Activated naive CD4-positive, alpha-beta T cell treated with anti-CD3 and anti-CD28 coated beads, Interleukin-2, amount 10 ng/mL, durations not matched to agents 7 days and 5 days (primary cell): ENCODE data around the gene CDK5RAP2.
A peak's percentile ranks its signal among the peaks of the same experiment; 100 is the strongest.

ENCODE experiments used
- CTCF ChIA-PET: fragments of 350-600 bp; sonication (Branson Sonifier 250); formaldehyde crosslinking; loops from one replicate; lab custom pipeline; 2021; ENCODE audit warnings: antibody characterized with exemption; lab: Charles Lee
- DNase-seq: peaks from one replicate; pipeline ENCODE4 v3.0.0-alpha.2; 2020
- H3K27ac Mint-ChIP-seq: one replicate; pipeline ENCODE4 v1.8.0; 2021; ENCODE audit warnings: mild to moderate bottlenecking, moderate library complexity, mixed read lengths
- H3K27me3 Mint-ChIP-seq: one replicate; pipeline ENCODE4 v1.8.0; 2021; ENCODE audit warnings: mild to moderate bottlenecking, mixed read lengths
- H3K36me3 Mint-ChIP-seq: one replicate; pipeline ENCODE4 v1.8.0; 2021; ENCODE audit warnings: mixed read lengths
- H3K4me1 Mint-ChIP-seq: one replicate; pipeline ENCODE4 v1.8.0; 2021; ENCODE audit warnings: mixed read lengths
- H3K4me3 Mint-ChIP-seq: one replicate; pipeline ENCODE4 v1.8.0; 2021; ENCODE audit warnings: mild to moderate bottlenecking, moderate library complexity, mixed read lengths
- H3K9me3 Mint-ChIP-seq: one replicate; pipeline ENCODE4 v1.8.0; 2021; ENCODE audit warnings: mixed read lengths

CDK5RAP2 gene

GRCh38 chr9:120405134-120405533 is 174.8 kb downstream of the CDK5RAP2 start:
- CTCF ChIA-PET: interaction anchor here (0.8 kb wide), 1 partner anchor 34 kb away, joined by 3 read pairs; no protein-coding TSS in a partner anchor
- Mint-ChIP-seq H3K36me3 (peaks cover 58% of the 10 kb centered on the region), H3K27ac (no peak overlapping the region), H3K9me3 (no peaks in the 10 kb centered on the region), H3K4me3 (no peak overlapping the region), H3K4me1 (no peaks in the 10 kb centered on the region), H3K27me3 (no peaks in the 10 kb centered on the region)
- no peak for DNase-seq

DNA sequence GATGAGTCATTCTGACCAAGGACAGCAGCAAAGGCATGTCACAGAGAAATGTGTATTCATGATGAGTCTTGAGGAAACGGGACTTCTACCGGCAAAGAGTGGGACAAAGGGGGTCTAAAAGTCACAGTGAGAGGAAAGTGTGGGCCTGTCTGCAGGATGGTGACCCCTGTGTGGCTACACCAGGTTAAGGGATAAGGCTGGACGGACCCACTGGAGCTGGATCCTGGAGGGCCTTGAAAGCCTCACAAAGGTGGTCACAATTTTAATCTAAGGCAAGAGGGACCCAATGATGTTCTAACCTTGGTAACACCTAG is 176.5 kb downstream of the CDK5RAP2 start:
- Mint-ChIP-seq H3K27me3 (no peaks in the 10 kb centered on the region), H3K4me1 (no peaks in the 10 kb centered on the region), H3K36me3 (peaks cover 60% of the 10 kb centered on the region), H3K4me3 (no peak overlapping the region), H3K9me3 (no peaks in the 10 kb centered on the region), H3K27ac (no peak overlapping the region)
- CTCF ChIA-PET: no interaction called here
- DNase-seq: no peak

DNA sequence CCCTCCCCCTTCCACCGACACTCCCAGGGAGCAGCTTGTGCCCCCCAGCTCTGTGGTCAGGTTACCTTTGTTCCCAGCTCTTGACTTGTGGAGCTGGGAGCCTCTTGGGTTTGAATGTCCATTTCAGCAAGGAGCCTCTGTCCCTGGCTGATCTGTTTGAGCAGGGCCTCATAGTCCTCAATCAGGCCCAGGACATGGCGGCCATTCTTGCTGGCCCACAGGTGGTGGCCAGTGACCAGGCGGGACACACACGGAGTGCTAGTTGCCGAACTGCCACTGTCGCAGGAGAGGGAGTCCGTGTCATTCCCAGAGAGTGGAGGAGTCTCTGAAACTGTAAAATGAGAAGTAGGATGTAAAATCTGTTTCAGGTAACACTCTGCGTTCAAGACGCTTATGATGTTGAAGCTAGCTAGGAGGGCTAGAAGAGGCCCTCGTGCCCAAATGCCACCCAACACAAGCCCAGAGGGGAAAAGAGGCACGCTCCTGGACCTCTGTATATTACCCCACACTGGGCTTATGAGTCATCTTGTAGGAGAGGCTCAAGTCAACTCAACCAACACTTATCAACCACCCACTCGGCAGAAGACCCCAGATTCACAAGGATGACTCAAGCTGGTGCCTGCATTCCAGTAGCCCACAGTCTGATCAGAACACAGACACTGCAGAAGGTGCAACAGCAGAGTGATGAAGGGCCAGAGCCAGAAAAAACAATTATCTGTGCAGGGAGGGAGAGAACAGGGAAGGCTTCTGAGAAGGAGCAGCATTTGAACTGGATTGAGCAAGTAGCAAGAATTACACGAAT is 177.0 kb downstream of the CDK5RAP2 start:
- Mint-ChIP-seq H3K27ac (no peak overlapping the region), H3K4me3 (no peak overlapping the region), H3K4me1 (no peaks in the 10 kb centered on the region), H3K9me3 (no peaks in the 10 kb centered on the region), H3K36me3 (peaks cover 59% of the 10 kb centered on the region), H3K27me3 (no peaks in the 10 kb centered on the region)
- CTCF ChIA-PET: no interaction called here
- DNase-seq: no peak

- H3K9me3 Mint-ChIP-seq: no peaks in the 10 kb centered on the region
Measured at GRCh38 chr9:120399940-120400339, 180.0 kb downstream of the CDK5RAP2 start.

GRCh38 chr9:120398286-120398685 is 181.7 kb downstream of the CDK5RAP2 start:
- no peak for DNase-seq
- no peak overlapping the region for H3K4me3 Mint-ChIP-seq
- peaks cover 28% of the 10 kb centered on the region for H3K4me1 Mint-ChIP-seq
- no peaks in the 10 kb centered on the region for H3K27me3 Mint-ChIP-seq
- H3K36me3 Mint-ChIP-seq: peaks cover 55% of the 10 kb centered on the region
- no peaks in the 10 kb centered on the region for H3K9me3 Mint-ChIP-seq
- CTCF ChIA-PET: no interaction called here
- H3K27ac Mint-ChIP-seq: no peak overlapping the region

More at GRCh38 chr9:120399940-120400339, 180.0 kb downstream of the CDK5RAP2 start:
- no peak overlapping the region for H3K27ac Mint-ChIP-seq
- peaks cover 13% of the 10 kb centered on the region for H3K4me1 Mint-ChIP-seq
- no peak for DNase-seq
- CTCF ChIA-PET: no interaction called here
- no peaks in the 10 kb centered on the region for H3K27me3 Mint-ChIP-seq
- H3K36me3 Mint-ChIP-seq: peaks cover 54% of the 10 kb centered on the region
- H3K4me3 Mint-ChIP-seq: no peak overlapping the region

DNA sequence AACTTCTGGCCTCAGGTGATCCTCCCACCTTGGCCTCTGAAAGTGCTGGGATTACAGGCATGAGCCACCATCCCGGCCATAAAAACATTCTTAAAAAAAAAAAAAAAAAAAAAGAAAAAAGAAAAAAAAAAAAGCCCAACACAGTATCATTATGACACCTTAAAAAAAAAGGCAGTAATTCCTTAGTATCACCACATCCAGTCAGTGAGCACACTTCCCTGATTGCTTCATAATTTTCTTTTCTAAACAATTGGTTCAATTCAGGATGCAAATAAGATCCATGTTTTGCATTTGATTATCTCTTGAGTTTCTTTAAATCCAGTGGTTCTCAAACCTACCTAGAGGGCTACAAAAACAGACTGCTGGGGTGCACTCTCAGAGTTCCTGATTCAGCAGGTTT is 182.5 kb downstream of the CDK5RAP2 start:
- Mint-ChIP-seq H3K4me1 (peaks cover 28% of the 10 kb centered on the region), H3K27ac (no peak overlapping the region), H3K36me3 (peaks cover 57% of the 10 kb centered on the region), H3K4me3 (no peak overlapping the region), H3K9me3 (no peaks in the 10 kb centered on the region), H3K27me3 (no peaks in the 10 kb centered on the region)
- DNase-seq: no peak
- CTCF ChIA-PET: no interaction called here

GRCh38 chr9:120396931-120397330 is 183.0 kb downstream of the CDK5RAP2 start:
- H3K27me3 Mint-ChIP-seq: no peaks in the 10 kb centered on the region
- H3K4me1 Mint-ChIP-seq: peaks cover 28% of the 10 kb centered on the region
- no peak overlapping the region for H3K4me3 Mint-ChIP-seq
- DNase-seq: no peak
- CTCF ChIA-PET: no interaction called here
- H3K27ac Mint-ChIP-seq: no peak overlapping the region
- peaks cover 58% of the 10 kb centered on the region for H3K36me3 Mint-ChIP-seq
- no peaks in the 10 kb centered on the region for H3K9me3 Mint-ChIP-seq

GRCh38 chr9:120396418-120396817 is 183.5 kb downstream of the CDK5RAP2 start:
- CTCF ChIA-PET: no interaction called here
- DNase-seq: no peak
- Mint-ChIP-seq H3K9me3 (no peaks in the 10 kb centered on the region), H3K4me3 (no peak overlapping the region), H3K36me3 (peaks cover 60% of the 10 kb centered on the region), H3K4me1 (peaks cover 28% of the 10 kb centered on the region), H3K27ac (no peak overlapping the region), H3K27me3 (no peaks in the 10 kb centered on the region)

GRCh38 chr9:120395376-120395775 is 184.6 kb downstream of the CDK5RAP2 start:
- peaks cover 62% of the 10 kb centered on the region for H3K36me3 Mint-ChIP-seq
- no peaks in the 10 kb centered on the region for H3K27me3 Mint-ChIP-seq
- H3K27ac Mint-ChIP-seq: no peak overlapping the region
- H3K4me3 Mint-ChIP-seq: no peak overlapping the region
- no peaks in the 10 kb centered on the region for H3K9me3 Mint-ChIP-seq
- CTCF ChIA-PET: no interaction called here
- no peak for DNase-seq
- H3K4me1 Mint-ChIP-seq: peaks cover 28% of the 10 kb centered on the region

DNA sequence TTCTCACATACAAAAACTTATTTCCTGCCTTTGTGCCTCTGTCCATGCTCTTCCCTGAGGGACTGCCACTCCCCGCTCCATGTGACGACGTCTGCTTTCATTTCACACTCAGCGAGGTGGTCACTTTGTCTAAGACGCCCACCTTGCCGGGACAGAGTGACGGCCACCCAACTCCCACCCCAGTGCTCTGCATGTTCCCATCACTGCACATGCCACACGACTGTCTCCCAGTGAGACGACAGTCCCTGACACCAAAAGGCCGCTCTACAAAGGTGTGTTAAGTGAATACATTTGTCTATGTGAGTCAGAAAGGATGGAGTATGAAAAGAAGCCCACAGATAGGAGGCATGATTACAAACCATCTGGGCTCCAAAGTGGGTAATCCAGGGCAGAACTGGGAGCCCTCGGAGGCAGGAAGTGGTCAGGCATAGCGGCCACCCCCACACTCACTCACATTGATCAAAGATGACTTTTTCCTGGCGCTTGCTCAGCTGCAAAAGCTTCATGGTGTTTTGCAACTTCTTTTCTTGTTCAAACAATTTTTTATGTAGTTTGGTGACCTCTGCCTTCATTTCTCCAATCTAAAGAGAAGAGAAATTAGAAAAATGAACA is 185.8 kb downstream of the CDK5RAP2 start:
- H3K27ac Mint-ChIP-seq: peak overlapping the region; percentile 82
- peak; percentile 65 for DNase-seq
- CTCF ChIA-PET: no interaction called here
- H3K9me3 Mint-ChIP-seq: no peaks in the 10 kb centered on the region
- H3K4me1 Mint-ChIP-seq: peaks cover 28% of the 10 kb centered on the region
- no peaks in the 10 kb centered on the region for H3K27me3 Mint-ChIP-seq
- peaks cover 56% of the 10 kb centered on the region for H3K36me3 Mint-ChIP-seq
- H3K4me3 Mint-ChIP-seq: peak overlapping the region; percentile 10

GRCh38 chr9:120393386-120394057 is 186.4 kb downstream of the CDK5RAP2 start:
- H3K27me3 Mint-ChIP-seq: no peaks in the 10 kb centered on the region
- no peaks in the 10 kb centered on the region for H3K9me3 Mint-ChIP-seq
- peak overlapping the region; percentile 82 for H3K27ac Mint-ChIP-seq
- peaks cover 28% of the 10 kb centered on the region for H3K4me1 Mint-ChIP-seq
- CTCF ChIA-PET: no interaction called here
- H3K36me3 Mint-ChIP-seq: peaks cover 52% of the 10 kb centered on the region
- DNase-seq: no peak
- no peak overlapping the region for H3K4me3 Mint-ChIP-seq

DNA sequence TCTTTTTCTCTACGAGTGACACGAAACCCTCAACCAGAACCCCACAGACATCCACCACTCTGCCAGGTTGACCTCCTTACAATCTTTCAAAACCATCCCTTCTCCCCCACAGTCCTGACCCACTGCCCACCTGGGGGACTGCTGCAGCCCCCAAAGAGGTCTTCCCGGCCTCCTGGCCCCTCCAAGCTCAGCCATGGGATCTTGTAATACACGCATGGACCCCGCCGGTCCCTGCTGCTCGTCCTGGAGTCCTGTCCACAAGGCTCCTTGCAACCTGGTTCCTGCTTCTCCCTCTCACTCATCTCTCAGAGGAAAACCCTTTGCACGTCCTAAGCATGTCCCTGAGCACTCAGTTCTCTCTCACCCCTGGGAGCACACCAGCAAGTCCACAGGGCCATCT is 187.3 kb downstream of the CDK5RAP2 start:
- H3K36me3 Mint-ChIP-seq: peaks cover 51% of the 10 kb centered on the region
- CTCF ChIA-PET: no interaction called here
- H3K4me3 Mint-ChIP-seq: no peak overlapping the region
- H3K4me1 Mint-ChIP-seq: peaks cover 28% of the 10 kb centered on the region
- no peaks in the 10 kb centered on the region for H3K9me3 Mint-ChIP-seq
- H3K27ac Mint-ChIP-seq: no peak overlapping the region
- H3K27me3 Mint-ChIP-seq: no peaks in the 10 kb centered on the region
- no peak for DNase-seq

DNA sequence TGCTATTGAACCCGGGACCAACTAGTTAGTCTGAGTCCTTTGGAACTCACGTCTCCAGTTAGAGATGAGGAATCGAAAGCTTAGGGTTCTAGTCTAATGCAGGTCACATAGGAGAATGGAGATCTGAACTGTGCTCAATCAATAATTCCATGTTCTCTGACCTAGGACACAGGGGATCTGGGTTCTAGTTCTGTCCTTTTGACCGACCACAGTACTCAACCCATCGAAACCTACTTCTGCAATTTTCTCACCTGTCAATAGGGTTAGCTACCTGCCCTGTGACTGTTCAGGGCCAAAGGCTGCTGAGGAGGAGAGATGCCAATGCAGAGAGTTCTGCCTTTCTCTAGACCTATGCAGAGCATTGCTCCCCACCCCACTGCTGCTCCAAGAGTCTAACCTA is 187.7 kb downstream of the CDK5RAP2 start:
- CTCF ChIA-PET: no interaction called here
- Mint-ChIP-seq H3K9me3 (no peaks in the 10 kb centered on the region), H3K27me3 (no peaks in the 10 kb centered on the region), H3K4me1 (peaks cover 28% of the 10 kb centered on the region), H3K4me3 (no peak overlapping the region), H3K27ac (no peak overlapping the region), H3K36me3 (peaks cover 49% of the 10 kb centered on the region)
- no peak for DNase-seq

DNA sequence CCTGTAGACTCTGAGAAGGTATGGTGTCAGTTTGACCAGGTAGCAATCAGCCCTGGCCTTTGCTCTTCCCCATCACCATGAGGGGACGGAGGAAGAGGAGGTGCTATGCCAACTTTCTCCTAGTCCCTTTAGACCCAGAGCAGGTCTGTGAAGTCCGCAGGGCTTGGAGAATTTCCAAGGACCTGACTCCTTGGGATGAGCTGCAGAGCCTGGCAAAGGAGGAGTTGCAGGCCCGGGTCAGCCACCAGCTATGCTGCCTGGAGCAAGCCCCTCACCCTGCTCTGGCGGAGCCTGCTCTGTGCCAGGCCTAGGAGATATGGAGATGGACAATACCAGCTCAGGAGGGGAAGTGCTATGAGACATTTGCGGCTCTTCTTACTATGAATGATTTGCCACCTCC is 188.3 kb downstream of the CDK5RAP2 start:
- no peak overlapping the region for H3K4me3 Mint-ChIP-seq
- H3K27me3 Mint-ChIP-seq: no peaks in the 10 kb centered on the region
- no peak overlapping the region for H3K27ac Mint-ChIP-seq
- DNase-seq: no peak
- H3K4me1 Mint-ChIP-seq: peaks cover 27% of the 10 kb centered on the region
- no peaks in the 10 kb centered on the region for H3K9me3 Mint-ChIP-seq
- CTCF ChIA-PET: no interaction called here
- peaks cover 47% of the 10 kb centered on the region for H3K36me3 Mint-ChIP-seq
